Ishikawa (cell line): Measurements from ENCODE around the gene SEMA6D.

ENCODE experiments used
- CEBPB ChIP-seq: IDR thresholded peaks from 2 replicates; pipeline ENCODE4 v1.6.1; 2012
- CREB1 ChIP-seq: IDR thresholded peaks from 2 replicates; pipeline ENCODE4 v1.6.1; 2012; ENCODE audit warnings: low read depth
- EP300 ChIP-seq: IDR thresholded peaks from 2 replicates; pipeline ENCODE4 v1.6.1; 2012; ENCODE audit warnings: borderline replicate concordance
- FOXM1 ChIP-seq: IDR thresholded peaks from 2 replicates; pipeline ENCODE4 v1.6.1; 2012; ENCODE audit warnings: low read depth, borderline replicate concordance
- MAX ChIP-seq: IDR thresholded peaks from 2 replicates; pipeline ENCODE4 v1.6.1; 2012
- NFIC ChIP-seq: IDR thresholded peaks from 2 replicates; pipeline ENCODE4 v1.6.1; 2012
- RAD21 ChIP-seq: IDR thresholded peaks from 2 replicates; pipeline ENCODE4 v1.6.1; 2012; ENCODE audit warnings: low read depth
- REST ChIP-seq: IDR thresholded peaks from 2 replicates; pipeline ENCODE4 v1.6.1; 2012; ENCODE audit warnings: low read depth, mild to moderate bottlenecking
- TAF1 ChIP-seq: IDR thresholded peaks from 2 replicates; pipeline ENCODE4 v1.6.1; 2012; ENCODE audit warnings: low read depth, mild to moderate bottlenecking
- TCF12 ChIP-seq: IDR thresholded peaks from 2 replicates; pipeline ENCODE4 v1.6.1; 2012; ENCODE audit warnings: low read depth
- USF1 ChIP-seq: IDR thresholded peaks from 2 replicates; pipeline ENCODE4 v1.6.1; 2012
- YY1 ChIP-seq: IDR thresholded peaks from 2 replicates; pipeline ENCODE4 v1.6.1; 2012; ENCODE audit warnings: low read depth
- ZBTB7A ChIP-seq: IDR thresholded peaks from 2 replicates; pipeline ENCODE4 v1.6.1; 2012; ENCODE audit warnings: low read depth

- TF ChIP-seq CREB1 (no peak), RAD21 (no peak), TAF1 (no peak), ZBTB7A (no peak), USF1 (no peak), REST (no peak), TCF12 (no peak), YY1 (no peak), MAX (no peak), FOXM1 (no peak), NFIC (no peak), CEBPB (no peak), EP300 (no peak)
These were observed 78.6 kb downstream of the SEMA6D start for GRCh38 chr15:47795864-47796263.
